Medulla oblongata (tissue), 1 donor: ENCODE data around the gene HES3.

Experiments
- DNase-seq: peaks from one replicate; pipeline ENCODE4 v3.0.0-alpha.2; 2015; ENCODE audit errors: extremely low spot score

The HES3 gene

GRCh38 chr1:6245869-6246496, 2.0 kb downstream of the HES3 start:
- no peak for DNase-seq

- peak; percentile 77 for DNase-seq
Observed at GRCh38 chr1:6246497-6247467, 2.8 kb downstream of the HES3 start.

GRCh38 chr1:6247651-6248050, 3.7 kb downstream of the HES3 start:
- DNase-seq: no peak

GRCh38 chr1:6248161-6248776, 4.3 kb downstream of the HES3 start:
- DNase-seq: no peak

GRCh38 chr1:6248932-6249738, 5.2 kb downstream of the HES3 start:
- DNase-seq: no peak

- DNase-seq: no peak
Observed at GRCh38 chr1:6249739-6250689, 6.0 kb downstream of the HES3 start.

- no peak for DNase-seq
Observed at GRCh38 chr1:6251233-6251632, 7.3 kb downstream of the HES3 start.

GRCh38 chr1:6251681-6252373, 7.8 kb downstream of the HES3 start:
- no peak for DNase-seq

GRCh38 chr1:6252374-6252710, 8.4 kb downstream of the HES3 start:
- no peak for DNase-seq

GRCh38 chr1:6253380-6253779, 9.4 kb downstream of the HES3 start:
- DNase-seq: no peak

- DNase-seq: no peak
Observed at GRCh38 chr1:6254691-6255090, 10.7 kb downstream of the HES3 start.

GRCh38 chr1:6256645-6257044, 12.7 kb downstream of the HES3 start:
- DNase-seq: no peak

- no peak for DNase-seq
Observed at GRCh38 chr1:6257541-6258069, 13.6 kb downstream of the HES3 start.

- DNase-seq: no peak
Observed at GRCh38 chr1:6258675-6259074, 14.7 kb downstream of the HES3 start.

GRCh38 chr1:6259491-6260362, 15.7 kb downstream of the HES3 start:
- peak; percentile 54 for DNase-seq

- no peak for DNase-seq
Observed at GRCh38 chr1:6260433-6260934, 16.5 kb downstream of the HES3 start.

- DNase-seq: no peak
Observed at GRCh38 chr1:6260961-6261614, 17.1 kb downstream of the HES3 start, which contains the start of gene GPR153. Gene GPR153 (minus strand): TSS chr1:6261098. CDS start chr1:6254905, 6,193 bp downstream.

- no peak for DNase-seq
Observed at GRCh38 chr1:6261615-6261995, 17.6 kb downstream of the HES3 start.
